ENCODE results near the gene PARD6A. TPM values are rescaled to one million over a fixed set of nuclear protein-coding genes. Genes with fewer than 3 reads are reported as not detected.

Gene PARD6A
- total and polyA plus RNA-seq, 2 of the 13 experiments (the other 11 are each of a cell fraction or from before 2014, with no cell fraction given) = 3.5 to 4.3 TPM

DNA sequence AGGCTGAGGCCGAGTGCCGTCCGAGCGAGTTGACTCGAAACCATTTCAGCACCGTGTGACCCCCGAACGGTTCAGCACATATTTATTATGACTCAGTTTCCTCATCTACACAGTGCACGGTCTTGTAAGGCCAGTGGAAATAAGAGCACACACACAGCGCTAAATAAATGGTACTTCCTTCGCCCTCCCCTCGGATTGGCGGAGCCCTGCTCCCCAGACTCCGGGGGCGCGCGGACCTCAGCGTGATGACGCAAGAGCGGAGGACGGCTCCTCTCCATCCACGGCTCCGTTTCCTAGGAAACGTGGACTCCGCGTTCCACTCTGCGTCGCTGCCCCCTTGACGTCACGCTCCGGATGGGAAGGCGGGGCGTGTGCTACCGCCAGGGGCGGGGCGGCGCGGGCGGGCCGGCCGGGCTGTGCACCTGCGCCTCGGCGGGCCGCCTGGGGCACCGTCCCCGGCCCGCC, at the start of gene PARD6A (continued):
- TF ChIP-seq, protein P1, sequence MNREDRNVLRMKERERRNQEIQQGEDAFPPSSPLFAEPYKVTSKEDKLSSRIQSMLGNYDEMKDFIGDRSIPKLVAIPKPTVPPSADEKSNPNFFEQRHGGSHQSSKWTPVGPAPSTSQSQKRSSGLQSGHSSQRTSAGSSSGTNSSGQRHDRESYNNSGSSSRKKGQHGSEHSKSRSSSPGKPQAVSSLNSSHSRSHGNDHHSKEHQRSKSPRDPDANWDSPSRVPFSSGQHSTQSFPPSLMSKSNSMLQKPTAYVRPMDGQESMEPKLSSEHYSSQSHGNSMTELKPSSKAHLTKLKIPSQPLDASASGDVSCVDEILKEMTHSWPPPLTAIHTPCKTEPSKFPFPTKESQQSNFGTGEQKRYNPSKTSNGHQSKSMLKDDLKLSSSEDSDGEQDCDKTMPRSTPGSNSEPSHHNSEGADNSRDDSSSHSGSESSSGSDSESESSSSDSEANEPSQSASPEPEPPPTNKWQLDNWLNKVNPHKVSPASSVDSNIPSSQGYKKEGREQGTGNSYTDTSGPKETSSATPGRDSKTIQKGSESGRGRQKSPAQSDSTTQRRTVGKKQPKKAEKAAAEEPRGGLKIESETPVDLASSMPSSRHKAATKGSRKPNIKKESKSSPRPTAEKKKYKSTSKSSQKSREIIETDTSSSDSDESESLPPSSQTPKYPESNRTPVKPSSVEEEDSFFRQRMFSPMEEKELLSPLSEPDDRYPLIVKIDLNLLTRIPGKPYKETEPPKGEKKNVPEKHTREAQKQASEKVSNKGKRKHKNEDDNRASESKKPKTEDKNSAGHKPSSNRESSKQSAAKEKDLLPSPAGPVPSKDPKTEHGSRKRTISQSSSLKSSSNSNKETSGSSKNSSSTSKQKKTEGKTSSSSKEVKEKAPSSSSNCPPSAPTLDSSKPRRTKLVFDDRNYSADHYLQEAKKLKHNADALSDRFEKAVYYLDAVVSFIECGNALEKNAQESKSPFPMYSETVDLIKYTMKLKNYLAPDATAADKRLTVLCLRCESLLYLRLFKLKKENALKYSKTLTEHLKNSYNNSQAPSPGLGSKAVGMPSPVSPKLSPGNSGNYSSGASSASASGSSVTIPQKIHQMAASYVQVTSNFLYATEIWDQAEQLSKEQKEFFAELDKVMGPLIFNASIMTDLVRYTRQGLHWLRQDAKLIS (CRISPR knock-in tag; IDR thresholded peaks at IDR 0.05) = no peak
- TF ChIP-seq STAG1 (CRISPR knock-in tag; IDR thresholded peaks at IDR 0.05) = no peak
- no peak for TF ChIP-seq ZFP90 (CRISPR knock-in tag; IDR thresholded peaks at IDR 0.05; ENCODE audit: borderline replicate concordance)
- TF ChIP-seq, protein P2, sequence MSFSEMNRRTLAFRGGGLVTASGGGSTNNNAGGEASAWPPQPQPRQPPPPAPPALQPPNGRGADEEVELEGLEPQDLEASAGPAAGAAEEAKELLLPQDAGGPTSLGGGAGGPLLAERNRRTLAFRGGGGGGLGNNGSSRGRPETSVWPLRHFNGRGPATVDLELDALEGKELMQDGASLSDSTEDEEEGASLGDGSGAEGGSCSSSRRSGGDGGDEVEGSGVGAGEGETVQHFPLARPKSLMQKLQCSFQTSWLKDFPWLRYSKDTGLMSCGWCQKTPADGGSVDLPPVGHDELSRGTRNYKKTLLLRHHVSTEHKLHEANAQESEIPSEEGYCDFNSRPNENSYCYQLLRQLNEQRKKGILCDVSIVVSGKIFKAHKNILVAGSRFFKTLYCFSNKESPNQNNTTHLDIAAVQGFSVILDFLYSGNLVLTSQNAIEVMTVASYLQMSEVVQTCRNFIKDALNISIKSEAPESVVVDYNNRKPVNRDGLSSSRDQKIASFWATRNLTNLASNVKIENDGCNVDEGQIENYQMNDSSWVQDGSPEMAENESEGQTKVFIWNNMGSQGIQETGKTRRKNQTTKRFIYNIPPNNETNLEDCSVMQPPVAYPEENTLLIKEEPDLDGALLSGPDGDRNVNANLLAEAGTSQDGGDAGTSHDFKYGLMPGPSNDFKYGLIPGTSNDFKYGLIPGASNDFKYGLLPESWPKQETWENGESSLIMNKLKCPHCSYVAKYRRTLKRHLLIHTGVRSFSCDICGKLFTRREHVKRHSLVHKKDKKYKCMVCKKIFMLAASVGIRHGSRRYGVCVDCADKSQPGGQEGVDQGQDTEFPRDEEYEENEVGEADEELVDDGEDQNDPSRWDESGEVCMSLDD (CRISPR knock-in tag; IDR thresholded peaks at IDR 0.05; ENCODE audit: borderline replicate concordance) = no peak; the same call in 1 of the 2 replicates
- TF ChIP-seq ZNF577 (CRISPR knock-in tag; IDR thresholded peaks at IDR 0.05; ENCODE audit: borderline replicate concordance, low read depth) = no peak
- TF ChIP-seq, protein P3, sequence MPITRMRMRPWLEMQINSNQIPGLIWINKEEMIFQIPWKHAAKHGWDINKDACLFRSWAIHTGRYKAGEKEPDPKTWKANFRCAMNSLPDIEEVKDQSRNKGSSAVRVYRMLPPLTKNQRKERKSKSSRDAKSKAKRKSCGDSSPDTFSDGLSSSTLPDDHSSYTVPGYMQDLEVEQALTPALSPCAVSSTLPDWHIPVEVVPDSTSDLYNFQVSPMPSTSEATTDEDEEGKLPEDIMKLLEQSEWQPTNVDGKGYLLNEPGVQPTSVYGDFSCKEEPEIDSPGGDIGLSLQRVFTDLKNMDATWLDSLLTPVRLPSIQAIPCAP (CRISPR knock-in tag; IDR thresholded peaks at IDR 0.05; ENCODE audit: low read depth) = no peak; the same call in 1 of the 2 replicates
- no peak for TF ChIP-seq ZNF10 (CRISPR knock-in tag; IDR thresholded peaks at IDR 0.05; ENCODE audit: borderline replicate concordance, low read depth)
- TF ChIP-seq ZBTB3 (CRISPR knock-in tag; IDR thresholded peaks at IDR 0.05; ENCODE audit: borderline replicate concordance, low read depth) = no peak
- no peak for TF ChIP-seq ZC3H13 (CRISPR knock-in tag; IDR thresholded peaks at IDR 0.05)
- TF ChIP-seq ZNF674 (CRISPR knock-in tag; IDR thresholded peaks at IDR 0.05; ENCODE audit: low read depth) = no peak
- TF ChIP-seq MIXL1 (CRISPR knock-in tag; IDR thresholded peaks at IDR 0.05) = no peak
- TF ChIP-seq HOXD1 (CRISPR knock-in tag; IDR thresholded peaks at IDR 0.05) = no peak
- 0 out of 2 replicates have a peak, but pooled peaks have one; percentile 1 for TF ChIP-seq RXRA (CRISPR knock-in tag; IDR thresholded peaks at IDR 0.05)
- no peak for TF ChIP-seq TOE1 (CRISPR knock-in tag; IDR thresholded peaks at IDR 0.05)
- no peak for TF ChIP-seq NCOA1 (CRISPR knock-in tag; IDR thresholded peaks at IDR 0.05)
- TF ChIP-seq KDM5A (IDR thresholded peaks at IDR 0.05; ENCODE audit: borderline replicate concordance, low read length) = peak; percentile 48; the same call in 1 of the 2 replicates
- no peak for TF ChIP-seq MTA1 (CRISPR knock-in tag; IDR thresholded peaks at IDR 0.05; ENCODE audit: borderline replicate concordance)
- TF ChIP-seq ZNF547 (CRISPR knock-in tag; IDR thresholded peaks at IDR 0.05) = no peak
- TF ChIP-seq ZSCAN25 (CRISPR knock-in tag; IDR thresholded peaks at IDR 0.05) = 0 out of 2 replicates have a peak, but pooled peaks have one; percentile 27
- no peak for TF ChIP-seq ZNF572 (CRISPR knock-in tag; IDR thresholded peaks at IDR 0.05)
- TF ChIP-seq, protein P4, sequence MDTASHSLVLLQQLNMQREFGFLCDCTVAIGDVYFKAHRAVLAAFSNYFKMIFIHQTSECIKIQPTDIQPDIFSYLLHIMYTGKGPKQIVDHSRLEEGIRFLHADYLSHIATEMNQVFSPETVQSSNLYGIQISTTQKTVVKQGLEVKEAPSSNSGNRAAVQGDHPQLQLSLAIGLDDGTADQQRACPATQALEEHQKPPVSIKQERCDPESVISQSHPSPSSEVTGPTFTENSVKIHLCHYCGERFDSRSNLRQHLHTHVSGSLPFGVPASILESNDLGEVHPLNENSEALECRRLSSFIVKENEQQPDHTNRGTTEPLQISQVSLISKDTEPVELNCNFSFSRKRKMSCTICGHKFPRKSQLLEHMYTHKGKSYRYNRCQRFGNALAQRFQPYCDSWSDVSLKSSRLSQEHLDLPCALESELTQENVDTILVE (CRISPR knock-in tag; IDR thresholded peaks at IDR 0.05) = peak; percentile 14; the same call in 1 of the 2 replicates
- TF ChIP-seq SRSF9 (IDR thresholded peaks at IDR 0.05; ENCODE audit: borderline replicate concordance, insufficient read depth, low read depth, low read length, poor library complexity, severe bottlenecking) = no peak
- TF ChIP-seq FOXP1 (IDR thresholded peaks at IDR 0.05) = no peak
- no peak for TF ChIP-seq FOXP1 (CRISPR knock-in tag; IDR thresholded peaks at IDR 0.05)

Data from HepG2 (cell line).